T-helper 2 cell (primary cell): Measurements from ENCODE around the gene SYNGR3.
A peak's percentile ranks its signal among the peaks of the same experiment; 100 is the strongest.

Experiments
- DNase-seq, 5 experiments: peaks; one replicate each; pipeline versions ENCODE4 v3.0.0 to v3.0.0-alpha.2; 2012 to 2022

SYNGR3 gene

GRCh38 chr16:1992704-1993317, 3.0 kb downstream of the SYNGR3 start:
- DNase-seq = peak in 1 of 5 experiments; percentile 23

DNA sequence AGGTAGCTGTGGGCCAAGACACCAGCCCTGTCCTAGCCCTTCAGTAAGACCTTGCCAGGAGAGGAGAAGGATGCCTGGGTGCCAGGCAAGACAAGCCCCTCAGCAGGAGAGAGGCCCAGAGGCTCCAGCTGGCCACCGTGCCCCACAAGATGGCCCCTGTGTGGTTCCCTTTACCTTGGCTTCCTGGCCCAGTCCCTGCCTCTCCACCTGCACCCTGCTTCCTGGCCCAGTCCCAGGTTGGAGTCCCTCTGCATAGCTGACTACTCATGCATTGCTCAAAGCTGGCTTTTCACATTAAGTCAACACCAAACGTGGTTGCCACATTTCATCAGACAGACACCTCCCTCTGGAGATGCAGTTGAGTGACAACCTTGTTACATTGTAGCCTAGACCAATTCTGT, 4.0 kb downstream of the SYNGR3 start:
- peak in 1 of 5 experiments; percentile 48 for DNase-seq

DNA sequence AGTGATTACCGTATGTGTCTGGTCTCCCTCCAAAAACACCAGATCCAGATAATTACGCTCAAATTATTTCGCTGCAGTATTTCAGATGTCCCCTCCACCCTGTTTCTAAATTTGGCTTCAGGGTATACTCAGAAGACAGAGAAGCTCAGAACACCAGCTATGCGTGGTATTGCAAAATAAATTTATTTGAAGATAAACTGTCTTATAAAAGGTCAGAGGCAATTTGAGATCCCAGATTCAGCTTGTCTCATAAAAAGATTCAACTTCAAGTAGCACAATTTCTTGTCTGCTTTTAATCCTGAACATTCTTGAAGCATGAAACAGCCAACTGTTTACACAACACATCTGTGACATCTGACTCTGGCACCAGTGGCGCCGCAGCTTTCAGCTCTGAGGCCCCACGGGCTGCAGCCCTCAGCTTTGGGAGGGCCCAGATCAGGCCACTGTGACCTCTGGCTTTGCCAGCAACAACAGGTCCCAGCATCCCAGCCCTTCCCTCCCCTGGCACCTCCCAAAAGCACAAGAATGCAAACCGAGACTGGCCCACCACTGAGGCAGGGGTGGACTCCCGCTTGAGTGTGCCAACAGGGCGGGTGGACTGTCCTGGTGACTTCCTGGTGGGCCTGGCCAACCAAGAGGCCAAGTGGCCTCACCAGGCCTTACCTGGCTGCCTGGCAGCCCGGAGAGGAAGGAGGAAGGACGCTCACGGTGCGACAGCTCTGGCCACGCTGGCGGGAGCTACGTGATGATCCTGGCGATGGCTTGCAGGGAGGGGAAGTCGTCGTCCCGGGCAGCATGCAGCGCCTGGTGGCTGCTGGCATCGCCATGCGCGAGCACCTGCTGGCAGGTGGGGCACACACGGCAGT, 8.0 kb downstream of the SYNGR3 start:
- no peak for DNase-seq

GRCh38 chr16:1998360-1998835, 8.6 kb downstream of the SYNGR3 start:
- DNase-seq = no peak

DNA sequence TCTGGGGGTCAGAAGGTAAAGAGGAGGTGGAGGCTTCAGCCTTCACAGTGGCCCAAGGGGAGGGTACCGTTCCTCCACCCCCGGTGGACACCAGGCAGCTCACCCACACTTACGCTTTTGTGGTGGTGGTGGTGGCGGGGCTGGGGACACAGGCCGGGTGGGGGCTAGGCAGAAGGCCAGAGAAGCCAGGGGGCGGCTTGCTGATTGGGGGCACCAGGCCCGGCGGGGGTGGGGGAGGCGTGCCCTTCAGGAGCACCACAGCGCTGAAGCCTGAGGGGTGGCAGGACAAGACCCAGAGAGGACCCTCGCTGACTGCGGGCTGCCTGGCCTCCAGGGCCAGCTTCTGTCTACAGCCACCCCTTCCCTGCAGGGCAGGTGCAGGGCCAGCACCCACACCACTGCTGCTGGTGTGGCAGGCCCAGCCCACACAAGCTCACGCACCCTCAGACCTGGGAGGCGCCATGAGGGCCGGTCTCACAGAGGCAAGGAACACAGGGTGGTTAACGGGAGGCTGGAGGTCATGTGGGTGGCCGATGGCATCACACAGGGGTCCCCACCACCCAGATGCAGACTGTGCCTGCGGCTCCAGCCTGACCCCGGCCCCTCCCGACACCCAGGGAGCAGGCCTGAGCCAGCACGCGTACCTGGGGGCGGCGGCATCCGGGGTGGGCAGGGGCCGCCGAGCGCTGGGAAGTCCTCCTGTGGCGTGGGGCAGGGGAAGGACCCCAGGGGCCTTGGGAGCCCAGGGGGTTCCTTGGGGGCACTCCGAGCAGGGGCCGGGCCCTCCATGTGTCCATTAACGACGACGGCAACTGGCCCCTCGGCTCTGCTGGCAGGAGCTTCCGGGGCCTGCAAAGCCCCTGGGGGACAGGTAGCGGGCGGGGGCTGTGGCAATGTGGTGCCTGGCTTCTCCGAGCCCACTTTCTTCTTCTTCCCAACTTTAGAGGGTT, 9.4 kb downstream of the SYNGR3 start:
- no peak for DNase-seq

GRCh38 chr16:1999866-2000514, 10.2 kb downstream of the SYNGR3 start:
- no peak for DNase-seq

GRCh38 chr16:2001035-2001434, 11.3 kb downstream of the SYNGR3 start:
- no peak for DNase-seq

GRCh38 chr16:2001456-2002355, 11.9 kb downstream of the SYNGR3 start:
- no peak for DNase-seq

DNA sequence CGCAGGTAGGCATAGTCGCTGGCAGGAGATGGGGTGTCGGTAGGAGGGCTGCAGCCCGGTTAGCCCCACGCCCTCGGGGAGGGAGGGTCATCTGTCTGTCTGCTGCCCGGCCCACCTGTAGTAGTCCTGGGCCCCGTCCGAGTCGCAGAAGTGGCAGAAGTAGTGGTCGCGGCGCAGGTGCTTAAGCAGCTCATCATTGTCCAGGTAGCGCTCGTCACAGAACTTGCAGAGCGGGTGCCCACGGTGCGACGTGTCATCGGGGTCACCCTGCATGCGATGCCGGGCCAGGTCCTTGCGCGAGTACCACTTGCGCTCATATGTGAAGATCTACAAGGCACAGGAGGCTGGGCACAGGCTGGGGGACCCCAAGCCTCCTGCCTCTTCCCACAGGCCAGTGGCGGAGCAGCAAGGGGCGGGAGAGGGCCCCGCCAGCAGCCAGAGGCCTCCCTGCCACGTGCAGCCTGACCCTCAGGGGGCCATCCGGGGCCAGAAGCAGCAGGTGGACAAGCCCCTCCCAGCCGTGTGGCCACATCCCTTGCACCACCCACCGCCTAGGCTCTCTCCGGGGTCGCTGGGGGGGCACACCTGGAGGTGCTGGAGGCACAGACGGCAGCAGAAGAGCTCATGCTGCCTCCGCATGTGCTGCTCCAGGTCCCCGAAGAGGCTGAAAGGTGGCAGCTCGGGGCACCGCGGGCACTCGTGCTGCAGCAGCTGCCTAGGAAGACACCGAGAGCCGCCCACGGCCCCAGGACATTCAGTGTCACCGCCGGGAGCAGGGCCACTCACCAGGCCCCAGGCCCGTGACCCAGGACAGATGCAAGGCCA, 12.8 kb downstream of the SYNGR3 start:
- no peak for DNase-seq

GRCh38 chr16:2003231-2003826, 13.6 kb downstream of the SYNGR3 start:
- no peak for DNase-seq

- DNase-seq = peak; percentile 59 to 83 (median 79)
Observed at GRCh38 chr16:2003827-2004641, 14.3 kb downstream of the SYNGR3 start.

DNA sequence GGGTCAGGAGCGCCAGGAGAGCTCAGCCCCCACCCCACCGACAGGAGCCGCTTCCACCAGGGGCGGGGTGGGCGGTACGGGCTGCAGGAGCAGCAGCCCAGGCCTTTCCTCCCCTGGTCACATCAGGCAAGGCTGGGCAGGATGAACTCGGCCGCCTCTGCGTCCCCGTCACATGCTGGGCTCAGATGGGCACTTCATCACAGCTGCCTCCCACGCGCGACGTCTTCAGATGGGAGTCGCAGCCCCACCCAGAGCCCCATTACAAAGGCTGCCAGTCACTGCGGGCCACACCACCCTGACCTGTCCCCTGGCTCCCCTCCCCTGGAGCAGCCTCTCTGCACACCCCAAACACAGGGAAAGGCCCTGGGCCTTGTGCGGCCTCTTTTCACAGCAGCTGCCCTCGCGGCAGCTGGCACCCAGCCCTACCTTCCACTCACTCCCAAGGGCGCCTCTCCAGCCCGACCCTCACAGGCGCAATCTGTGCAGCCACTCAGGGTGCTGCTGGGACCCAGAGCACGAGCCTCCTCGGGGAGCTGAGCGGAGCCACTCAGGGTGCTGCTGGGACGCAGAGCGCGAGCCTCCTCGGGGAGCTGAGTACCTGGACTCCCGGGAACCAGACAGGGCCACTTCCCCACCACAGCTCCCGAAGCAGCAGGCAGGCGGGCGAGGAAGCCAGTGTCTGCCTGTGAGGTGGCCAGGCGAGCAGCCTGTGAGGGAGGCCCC, 15.2 kb downstream of the SYNGR3 start:
- DNase-seq = no peak

- no peak for DNase-seq
Observed at GRCh38 chr16:2005646-2006045, 15.9 kb downstream of the SYNGR3 start.

- DNase-seq = no peak
Observed at GRCh38 chr16:2006317-2006716, 16.5 kb downstream of the SYNGR3 start.

DNA sequence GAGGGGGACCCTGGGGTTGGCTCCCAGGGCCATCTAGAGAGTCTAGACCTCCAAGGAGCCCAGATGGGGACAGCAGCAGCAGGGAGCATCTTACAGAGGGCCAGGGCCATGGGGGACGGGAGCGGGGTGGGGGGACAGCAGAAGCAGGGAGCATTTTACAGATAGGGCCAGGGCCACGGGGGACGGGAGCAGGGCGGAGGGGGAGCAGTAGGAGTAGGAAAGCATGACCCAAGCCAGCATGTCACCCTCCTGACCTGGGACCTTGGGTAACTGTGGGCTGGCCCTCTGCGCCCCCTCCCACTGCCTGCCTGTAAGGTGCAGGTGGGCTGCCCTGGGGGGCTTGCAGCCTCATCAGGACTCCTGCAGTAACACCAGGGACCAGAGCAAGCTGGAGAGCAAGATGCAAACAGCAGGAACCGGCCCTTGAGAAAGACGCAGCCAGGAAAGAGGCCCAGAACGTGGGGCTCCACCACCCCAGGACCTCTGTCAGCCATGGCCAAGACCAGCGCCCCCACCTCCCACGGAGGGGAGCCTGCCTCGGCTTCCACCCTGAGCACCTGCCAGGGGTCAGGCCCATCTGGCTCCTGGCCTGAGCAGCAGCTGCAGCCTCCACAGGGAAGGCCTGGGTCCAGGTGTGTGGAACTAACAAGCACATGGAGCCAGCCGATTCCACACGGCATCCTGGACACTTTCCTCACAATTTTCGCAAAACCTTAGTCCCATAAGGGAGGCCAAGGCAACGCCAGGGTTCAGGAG, 17.5 kb downstream of the SYNGR3 start:
- DNase-seq = no peak

DNA sequence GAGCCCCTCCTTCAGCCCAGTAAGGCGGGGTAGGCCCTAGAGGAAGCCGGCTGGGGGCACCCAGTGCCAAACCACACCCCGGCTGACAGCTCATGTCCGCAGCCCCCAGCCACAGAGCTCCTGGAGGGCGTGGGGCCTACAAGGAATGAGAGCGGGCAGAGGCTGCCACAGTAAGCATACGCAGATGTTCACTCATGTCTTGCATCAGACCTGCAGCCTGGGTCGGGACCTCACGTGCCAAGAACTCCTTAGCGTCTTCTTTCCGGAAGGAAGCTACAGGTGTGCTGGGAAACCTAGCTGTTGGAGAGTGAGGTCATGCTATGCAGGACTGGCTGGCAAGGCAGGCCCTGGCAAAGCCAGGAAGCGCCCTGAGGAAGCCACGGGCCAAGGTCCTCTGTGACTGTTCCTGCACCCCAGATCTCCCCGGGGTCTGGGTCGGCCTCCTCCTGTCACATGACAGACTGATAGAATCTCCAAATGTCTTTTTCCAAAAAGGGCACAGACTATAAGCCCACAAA, 18.3 kb downstream of the SYNGR3 start:
- peak in 2 of 5 experiments; percentile 26 to 49 for DNase-seq

GRCh38 chr16:2008631-2009163, 18.9 kb downstream of the SYNGR3 start:
- DNase-seq = peak in 2 of 5 experiments; percentile 28 to 43
